Measurements from ENCODE around the gene DCAF10. TPM values are rescaled to one million over a fixed set of nuclear protein-coding genes. Genes with fewer than 3 reads are reported as not detected.
A peak's percentile ranks its signal among the peaks of the same experiment; 100 is the strongest.

The DCAF10 gene
- total and polyA plus RNA-seq, 2 of the 8 experiments (the other 6 are each of a cell fraction or from before 2014, with no cell fraction given) = 7.1 to 15.0 TPM

GRCh38 chr9:37753489-37754190 is 47.0 kb upstream of the DCAF10 start, which contains the start of gene TRMT10B:
TSS of gene TRMT10B (plus strand) at chr9:37753805. CDS start at chr9:37761932, 8,127 bp downstream.
- Histone ChIP-seq H2BK120ac (replicated peaks; ENCODE audit: low read depth, low read length) (no peak within 1 kb of the TSS), H2BK20ac (ENCODE audit: low read length) (no peak within 1 kb of the TSS), H3K23me2 (ENCODE audit: low read depth, low read length) (peaks cover 4% of the 10 kb centered on the region; the same call in 1 of the 2 replicates), H3K79me1 (ENCODE audit: low read depth, low read length) (no peaks in the 10 kb centered on the region), H3K4ac (replicated peaks; ENCODE audit: insufficient read length, low read depth, low read length) (peak within 1 kb of the TSS; percentile 90), H4K20me1 (replicated peaks in 1 of 2; ENCODE audit: control insufficient read depth in 1 of 2, insufficient read depth in 2 of 2, low read length in 2 of 2) (no peaks in the 10 kb centered on the region), H3K9ac (replicated peaks in 1 of 4; ENCODE audit: extremely low read depth in 1 of 4, low read depth in 3 of 4, low read length in 3 of 4) (peak within 1 kb of the TSS; percentile 9 to 68 (median 48); a peak in 5 of 7 replicates), H2BK15ac (ENCODE audit: low read length) (no peak within 1 kb of the TSS), H4K91ac (replicated peaks; ENCODE audit: insufficient read length, low read length) (peak within 1 kb of the TSS; percentile 51), H3K27ac (ENCODE audit: low read depth, low read length) (no peak within 1 kb of the TSS), H3K4me1 (replicated peaks in 1 of 4; ENCODE audit: control insufficient read depth in 3 of 4, insufficient read depth in 4 of 4, low read length in 3 of 4) (peaks cover 0 to 5% (median 1%) of the 10 kb centered on the region in 4 experiments; a peak in 4 of 7 replicates), H3K56ac (replicated peaks; ENCODE audit: insufficient read length, low read depth, low read length) (peak within 1 kb of the TSS; percentile 62), H4K5ac (ENCODE audit: insufficient read length, low read depth, low read length) (peak within 1 kb of the TSS; percentile 71), H2BK12ac (ENCODE audit: low read depth, low read length) (no peak within 1 kb of the TSS), H4K8ac (ENCODE audit: extremely low read depth, insufficient read depth, low read length) (peak within 1 kb of the TSS; percentile 88), H3K79me2 (ENCODE audit: control insufficient read depth in 1 of 2, insufficient read depth in 2 of 2, low read length in 2 of 2) (no peaks in the 10 kb centered on the region), H3K18ac (ENCODE audit: extremely low read depth, low read length) (peak within 1 kb of the TSS; percentile 62; the same call in 1 of the 2 replicates), H2BK5ac (ENCODE audit: low read depth, low read length) (peak within 1 kb of the TSS; percentile 76), H3K14ac (ENCODE audit: insufficient read length) (no peak within 1 kb of the TSS), H3K9me3 (ENCODE audit: insufficient read depth in 2 of 2, low read depth in 1 of 2, low read length in 1 of 2) (no peaks in the 10 kb centered on the region), H3K4me2 (ENCODE audit: insufficient read depth in 1 of 2, low read depth in 2 of 2, low read length in 2 of 2) (peak within 1 kb of the TSS; percentile 73 to 77), H2AK5ac (ENCODE audit: low read depth, low read length) (no peak within 1 kb of the TSS; the same call in 1 of the 2 replicates), H3K23ac (ENCODE audit: insufficient read length) (no peak within 1 kb of the TSS), H3K36me3 (ENCODE audit: control insufficient read depth in 2 of 4, insufficient read depth in 4 of 4, low read length in 3 of 4) (no peaks in the 10 kb centered on the region), H2AFZ (ENCODE audit: low read length) (peak within 1 kb of the TSS; percentile 86), H3K4me3 (ENCODE audit: extremely low read depth in 1 of 4, insufficient read depth in 2 of 4, low read depth in 3 of 4, low read length in 4 of 4) (peak within 1 kb of the TSS; percentile 72 to 89 (median 86)), H3K27me3 (replicated peaks in 1 of 4; ENCODE audit: control insufficient read depth in 3 of 4, extremely low read depth in 1 of 4, insufficient read depth in 3 of 4, low read length in 3 of 4) (no peaks in the 10 kb centered on the region)
- DNase-seq (ENCODE audit: low read depth in 1 of 2, low spot score in 2 of 2) (peak in 1 of 2 experiments; percentile 82), FAIRE-seq (no peak)
- ChIA-PET POLR2A (ENCODE audit: partially characterized antibody) (interaction anchor here (1.0 to 1.5 kb wide), 2 partner anchors 31 to 47 kb away, joined by 3 to 6 read pairs; partner anchors contain the start of genes DCAF10 and EXOSC3), CTCF (ENCODE audit: partially characterized antibody) (interaction anchor here (1.5 kb wide), 1 partner anchor 31 kb away, joined by 3 read pairs; the partner anchor contains the start of gene EXOSC3)
- WGBS, 2 experiments (ENCODE audit: extremely low coverage in 1 of 2, insufficient coverage in 1 of 2, insufficient read length in 1 of 2, insufficient replicate concordance in 2 of 2, low coverage in 1 of 2, low lambda C conversion rate in 2 of 2, missing lambda C conversion rate in 1 of 2) = 5% methylated on average over 37 of the region's 40 CpGs; no CpG with 5 or more reads in 1 of the 2 experiments
- TF ChIP-seq BACH1 (IDR thresholded peaks at IDR 0.05; ENCODE audit: low read length) (no peak), GTF2F1 (IDR thresholded peaks at IDR 0.05; ENCODE audit: borderline replicate concordance, low read depth, low read length) (no peak), CTBP2 (IDR thresholded peaks at IDR 0.05; ENCODE audit: borderline replicate concordance, insufficient read depth, insufficient read length, low read length) (no peak), CHD1 (IDR thresholded peaks at IDR 0.05; ENCODE audit: low read depth, low read length) (no peak), KDM1A (IDR thresholded peaks at IDR 0.05; ENCODE audit: borderline replicate concordance, low read length) (no peak), SUZ12 (IDR thresholded peaks at IDR 0.05; ENCODE audit: low read length) (no peak), TCF12 (IDR thresholded peaks at IDR 0.05; ENCODE audit: low read depth, low read length) (no peak), TBP (IDR thresholded peaks at IDR 0.05; ENCODE audit: low read depth, low read length) (no peak), TAF1 (IDR thresholded peaks at IDR 0.05; ENCODE audit: low read depth, low read length) (0 out of 2 replicates have a peak, but pooled peaks have one; percentile 18)
- TF ChIP-seq, protein P1, sequence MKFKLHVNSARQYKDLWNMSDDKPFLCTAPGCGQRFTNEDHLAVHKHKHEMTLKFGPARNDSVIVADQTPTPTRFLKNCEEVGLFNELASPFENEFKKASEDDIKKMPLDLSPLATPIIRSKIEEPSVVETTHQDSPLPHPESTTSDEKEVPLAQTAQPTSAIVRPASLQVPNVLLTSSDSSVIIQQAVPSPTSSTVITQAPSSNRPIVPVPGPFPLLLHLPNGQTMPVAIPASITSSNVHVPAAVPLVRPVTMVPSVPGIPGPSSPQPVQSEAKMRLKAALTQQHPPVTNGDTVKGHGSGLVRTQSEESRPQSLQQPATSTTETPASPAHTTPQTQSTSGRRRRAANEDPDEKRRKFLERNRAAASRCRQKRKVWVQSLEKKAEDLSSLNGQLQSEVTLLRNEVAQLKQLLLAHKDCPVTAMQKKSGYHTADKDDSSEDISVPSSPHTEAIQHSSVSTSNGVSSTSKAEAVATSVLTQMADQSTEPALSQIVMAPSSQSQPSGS (IDR thresholded peaks at IDR 0.05; ENCODE audit: low read length) = no peak

Measured in H1 (cell line).